Adrenal gland (tissue), 12 donors: ENCODE data around the gene AIFM2. TPM values are rescaled to one million over a fixed set of nuclear protein-coding genes. Genes with fewer than 3 reads are reported as not detected.

Experiments used
- DNase-seq, 7 donors: peaks; one replicate each; pipeline ENCODE4 v3.0.0-alpha.2; 2019 to 2020
- H3K27ac ChIP-seq, 5 donors: fragments of 200-600 bp; sonication (generic) in 4 of 5; 1 replicate in 3 of 5; 2 replicates in 2 of 5; pipeline versions ENCODE4 v1.5.1 to v1.8.0; 2016 to 2020; ENCODE audit warnings: mild to moderate bottlenecking in 1 of 5
- H3K27me3 ChIP-seq: fragments of 200-600 bp; 2 replicates; pipeline ENCODE4 v1.8.0; 2021
- H3K36me3 ChIP-seq, 2 donors: fragments of 200-600 bp; replicated peaks in 1 of 2; 1 replicate in 1 of 2; 2 replicates in 1 of 2; pipeline versions ENCODE4 v1.5.1 to v1.8.0; 2018 to 2022
- H3K4me1 ChIP-seq, 2 donors: fragments of 200-600 bp; replicated peaks in 1 of 2; 1 replicate in 1 of 2; 2 replicates in 1 of 2; pipeline versions ENCODE4 v1.5.1 to v1.8.0; 2018 to 2021
- H3K4me3 ChIP-seq, 4 donors: fragments of 200-600 bp; sonication (generic) in 3 of 4; one replicate each; pipeline ENCODE4 v1.5.1; 2016 to 2018
- H3K9me3 ChIP-seq, 3 donors: fragments of 200-600 bp; sonication (generic) in 1 of 3; replicated peaks in 1 of 3; 1 replicate in 2 of 3; 2 replicates in 1 of 3; pipeline versions ENCODE4 v1.5.1 to v1.8.0; 2016 to 2021
- CTCF ChIP-seq, 6 experiments: fragments of 450-650 bp in 4 of 6; fragments of 200-600 bp in 2 of 6; sonication (generic) in 1 of 6; IDR thresholded peaks; 1 replicate in 5 of 6; 2 replicates in 1 of 6; pipeline versions ENCODE4 v1.5.1 to v1.8.0; 2016 to 2021; ENCODE audit warnings: antibody characterized with exemption in 6 of 6, mild to moderate bottlenecking in 2 of 6, moderate library complexity in 1 of 6
- POLR2A ChIP-seq, 2 donors: fragments of 450-650 bp; IDR thresholded peaks; one replicate each; pipeline ENCODE4 v1.6.1; 2017; ENCODE audit warnings: antibody characterized with exemption in 2 of 2, mild to moderate bottlenecking in 2 of 2, moderate library complexity in 1 of 2
- WGBS, 4 donors: extraction: QIAGEN DNeasy Blood & Tissue Kit in 2 of 4; methylation state at CpG; one replicate each; pipeline versions ENCODE4 v1.1.5 to v1.1.7; 2013 to 2017; 5-methylcytosine and 5-hydroxymethylcytosine counted together
- intact Hi-C, 2 donors: fragments of 100-400 bp; cut with DNase I; formaldehyde crosslinking; loops; one replicate each; pipeline versions ENCODE4 v1.14.1 to v1.15.0; 2022 to 2023
- polyA plus RNA-seq, 3 donors: library from polyadenylated mRNA; stranded (reverse); fragments of 200-250 nt in 2 of 3; fragments of 350-450 nt in 1 of 3; fragmentation: Illumina TruSeq in 1 of 3; extraction: RNeasy Lipid Tissue Mini Kit (QIAGEN cat#74804) in 1 of 3; gene quantifications; one replicate each; pipeline ENCODE4 v1.2.3, GENCODE V29; 2013 to 2014
- total RNA-seq, 9 donors: library from RNA; depleted of rRNA in 4 of 9; stranded (reverse); fragments of >200 nt in 4 of 9; fragments of 120-200 nt in 1 of 9; fragmentation: NEBNext Ultra II Directional in 1 of 9; extraction: Animal tissue kit (Norgen Biotek cat#: 25700) in 1 of 9; gene quantifications; one replicate each; pipeline versions ENCODE4 v1.1.0 to v1.2.4, GENCODE V29; 2013 to 2023
- donor health status: healthy with polysubstance abuse.
- donor health status: Bipolar disorder and iron deficiency.
- donor health status: DM: yes; HTN: yes; CAD: no.
- donor health status: DM: no; HTN: no; CAD: no.
- donor health status: DM: no; HTN: no; CAD: no.
- donor health status: DM: yes; HTN: yes; CAD: no.

Gene AIFM2
- total and polyA plus RNA-seq, 12 donors = 7.4 to 31.2 (median 12.7) TPM

- Histone ChIP-seq H3K36me3 (peaks cover 0 to 13% of the 10 kb centered on the region in 2 donors), H3K27me3 (no peaks in the 10 kb centered on the region), H3K27ac (no peak overlapping the region), H3K9me3 (no peaks in the 10 kb centered on the region), H3K4me1 (peaks cover 22 to 23% of the 10 kb centered on the region in 2 donors), H3K4me3 (peak overlapping the region in 1 of 4 donors; percentile 56)
- DNase-seq = no peak
- intact Hi-C loops = no loop called here
- WGBS, 4 donors = 83 to 86% (median 84%) methylated on average over 17 to 18 of the region's 18 CpGs
- TF ChIP-seq CTCF (IDR thresholded peaks at IDR 0.05) (no peak), POLR2A (IDR thresholded peaks at IDR 0.05) (no peak)
Measured at GRCh38 chr10:70144372-70145110, 11.9 kb upstream of the AIFM2 start.

GRCh38 chr10:70142555-70142954, 9.9 kb upstream of the AIFM2 start:
- Histone ChIP-seq H3K27me3 (no peaks in the 10 kb centered on the region), H3K36me3 (peaks cover 0 to 9% of the 10 kb centered on the region in 2 donors), H3K4me3 (no peak overlapping the region), H3K9me3 (no peaks in the 10 kb centered on the region), H3K4me1 (peaks cover 21% of the 10 kb centered on the region in 2 donors), H3K27ac (no peak overlapping the region)
- no peak for DNase-seq
- no peak for TF ChIP-seq POLR2A (IDR thresholded peaks at IDR 0.05)
- TF ChIP-seq CTCF (IDR thresholded peaks at IDR 0.05) = no peak
- intact Hi-C loops = no loop called here
- 88 to 96% (median 94%) methylated on average over 6 to 10 of the region's 10 CpGs for WGBS, 4 donors

- no peak for TF ChIP-seq CTCF (IDR thresholded peaks at IDR 0.05)
- no peak for TF ChIP-seq POLR2A (IDR thresholded peaks at IDR 0.05)
- intact Hi-C loops = no loop called here
- DNase-seq = no peak
Measured at GRCh38 chr10:70140297-70140696, 7.7 kb upstream of the AIFM2 start.

GRCh38 chr10:70139997-70140250, 7.3 kb upstream of the AIFM2 start:
- Histone ChIP-seq H3K9me3 (no peaks in the 10 kb centered on the region), H3K36me3 (peaks cover 0 to 9% of the 10 kb centered on the region in 2 donors), H3K27ac (no peak overlapping the region), H3K4me1 (peaks cover 5 to 9% of the 10 kb centered on the region in 2 donors), H3K4me3 (no peak overlapping the region), H3K27me3 (no peaks in the 10 kb centered on the region)
- peak in 1 of 7 donors; percentile 41 for DNase-seq
- WGBS, 4 donors = 89 to 92% (median 91%) methylated on average over 5 to 6 of the region's 6 CpGs
- no peak for TF ChIP-seq POLR2A (IDR thresholded peaks at IDR 0.05)
- no peak for TF ChIP-seq CTCF (IDR thresholded peaks at IDR 0.05)
- intact Hi-C loops = no loop called here

More at GRCh38 chr10:70140297-70140696, 7.7 kb upstream of the AIFM2 start:
- Histone ChIP-seq H3K27ac (no peak overlapping the region), H3K27me3 (no peaks in the 10 kb centered on the region), H3K9me3 (no peaks in the 10 kb centered on the region), H3K36me3 (peaks cover 0 to 9% of the 10 kb centered on the region in 2 donors), H3K4me3 (no peak overlapping the region), H3K4me1 (peaks cover 9 to 12% of the 10 kb centered on the region in 2 donors)
- WGBS, 4 donors = 74 to 98% (median 84%) methylated on average over 5 of the region's 5 CpGs
